PC-3 (cell line): ENCODE data around the gene NFKBIL1. TPM values are rescaled to one million over a fixed set of nuclear protein-coding genes. Genes with fewer than 3 reads are reported as not detected.

Source experiments
- ATAC-seq: fragments of 200-7000 bp; cut with Tn5 transposase; 2 replicates; pipeline ENCODE4 v1.9.1; 2020; ENCODE audit warnings: mild to moderate bottlenecking, moderate library complexity
- BruUV-seq: library from RNA; stranded (reverse); fragments of 400-500 nt; replicated peaks from 2 replicates; lab custom pipeline; 2021; lab: Mats Ljungman, UMichigan
- CTCF ChIA-PET: fragments of 300-600 bp; sonication (Branson Sonifier 250); formaldehyde crosslinking; loops from one replicate; lab custom pipeline; 2022; ENCODE audit warnings: antibody characterized with exemption; lab: Charles Lee
- POLR2A ChIA-PET: fragments of 300-600 bp; sonication (Branson Sonifier 250); formaldehyde crosslinking; loops from one replicate; lab custom pipeline; 2022; ENCODE audit warnings: antibody characterized with exemption; ENCODE audit not compliant: unreplicated experiment; lab: Charles Lee
- DNase-seq: peaks from one replicate; pipeline ENCODE4 v3.0.0-alpha.2; 2015
- H2AFZ ChIP-seq: fragments of 300-600 bp; sonication (generic); 2 replicates; pipeline ENCODE4 v1.6.0; 2016; ENCODE audit warnings: antibody characterized with exemption, low read length
- H3F3A ChIP-seq: fragments of 300-600 bp; sonication (generic); one replicate; pipeline ENCODE4 v1.6.0; 2017; ENCODE audit warnings: antibody characterized with exemption, low read length, control low read depth, mild to moderate bottlenecking; ENCODE audit not compliant: unreplicated experiment
- H3K27ac ChIP-seq: fragments of 300-600 bp; sonication (generic); 2 replicates; pipeline ENCODE4 v1.5.1; 2016; ENCODE audit warnings: mild to moderate bottlenecking, low read length
- H3K27me3 ChIP-seq: fragments of 300-600 bp; sonication (generic); 2 replicates; pipeline ENCODE4 v1.6.1; 2016; ENCODE audit warnings: low read length, mixed read lengths
- H3K36me3 ChIP-seq: fragments of 300-600 bp; sonication (generic); 2 replicates; pipeline ENCODE4 v1.6.1; 2016; ENCODE audit warnings: low read depth, mixed run types, low read length, mixed read lengths
- H3K4me1 ChIP-seq: fragments of 300-600 bp; sonication (generic); 2 replicates; pipeline ENCODE4 v1.5.1; 2016; ENCODE audit warnings: low read length; ENCODE audit not compliant: insufficient read depth
- H3K4me2 ChIP-seq: fragments of 300-600 bp; sonication (generic); 2 replicates; pipeline ENCODE4 v1.6.0; 2016; ENCODE audit warnings: low read length
- H3K4me3 ChIP-seq: fragments of 300-600 bp; sonication (generic); 2 replicates; pipeline ENCODE4 v1.5.1; 2016; ENCODE audit warnings: mild to moderate bottlenecking, low read length, mixed read lengths
- H3K79me2 ChIP-seq: fragments of 300-600 bp; sonication (generic); 2 replicates; pipeline ENCODE4 v1.6.1; 2017; ENCODE audit warnings: low read length, mixed read lengths
- H3K9ac ChIP-seq: fragments of 300-600 bp; sonication (generic); 2 replicates; pipeline ENCODE4 v1.6.0; 2016; ENCODE audit warnings: mild to moderate bottlenecking, low read length
- H3K9me2 ChIP-seq: fragments of 300-600 bp; sonication (generic); replicated peaks from 2 replicates; pipeline ENCODE4 v1.6.1; 2016; ENCODE audit warnings: mixed run types, low read length, mixed read lengths
- H3K9me3 ChIP-seq: fragments of 300-600 bp; sonication (generic); 2 replicates; pipeline ENCODE4 v1.6.1; 2016; ENCODE audit warnings: low read length, mixed read lengths
- H4K20me1 ChIP-seq: fragments of 300-600 bp; sonication (generic); 2 replicates; pipeline ENCODE4 v1.6.1; 2016; ENCODE audit warnings: low read length, mixed read lengths
- CTCF ChIP-seq: fragments of 300-600 bp; sonication (generic); conservative IDR thresholded peaks from 2 replicates; pipeline ENCODE4 v1.5.1; 2017; ENCODE audit warnings: antibody characterized with exemption, low read depth, mild to moderate bottlenecking, low read length
- EZH2 ChIP-seq: fragments of 300-600 bp; sonication (generic); IDR thresholded peaks from one replicate; pipeline ENCODE4 v1.6.1; 2017; ENCODE audit warnings: antibody characterized with exemption, mild to moderate bottlenecking, low read length; ENCODE audit not compliant: unreplicated experiment
- EZH2phosphoT487 ChIP-seq: fragments of 300-600 bp; sonication (generic); IDR thresholded peaks from 2 replicates; pipeline ENCODE4 v1.6.1; 2018; ENCODE audit warnings: mild to moderate bottlenecking, antibody characterized with exemption, low read length, borderline replicate concordance
- intact Hi-C: fragments of 100-400 bp; cut with micrococcal nuclease; formaldehyde crosslinking; loops from 2 replicates; pipeline ENCODE4 v1.9.0; 2023
- total RNA-seq: library from RNA; depleted of rRNA; stranded (reverse); fragments of >200 nt; gene quantifications from 2 replicates; pipeline ENCODE4 v1.2.3, GENCODE V29; 2014

The NFKBIL1 gene
- total RNA-seq, 1 experiment from 2014 or later: 38.2 TPM

GRCh38 chr6:31579546-31580437 lies 32.4 kb downstream of the NFKBIL1 start:
- Histone ChIP-seq H3K9me2 (no peaks in the 10 kb centered on the region), H3K79me2 (no peaks in the 10 kb centered on the region), H3K4me3 (no peak overlapping the region), H3K9me3 (no peaks in the 10 kb centered on the region), H3K27ac (no peak overlapping the region), H4K20me1 (no peaks in the 10 kb centered on the region), H3K4me1 (peaks cover 11% of the 10 kb centered on the region; the same call in 1 of the 2 replicates), H2AFZ (no peak overlapping the region), H3K27me3 (no peaks in the 10 kb centered on the region), H3F3A (no peaks in the 10 kb centered on the region), H3K9ac (no peak overlapping the region), H3K36me3 (no peaks in the 10 kb centered on the region), H3K4me2 (no peak overlapping the region)
- no peak for ATAC-seq
- POLR2A ChIA-PET: no interaction called here
- intact Hi-C loops: no loop called here
- DNase-seq: no peak
- CTCF ChIA-PET: interaction anchor here (1.8 kb wide), 1 partner anchor 18 kb away, joined by 6 read pairs; no protein-coding TSS in a partner anchor
- no TSS peak for BruUV-seq
- TF ChIP-seq EZH2: no peak
- TF ChIP-seq EZH2phosphoT487: no peak
- no peak for TF ChIP-seq CTCF

- DNase-seq: no peak
- H3K27ac ChIP-seq: no peak overlapping the region
- peaks cover 11% of the 10 kb centered on the region; the same call in 1 of the 2 replicates for H3K4me1 ChIP-seq
- ChIA-PET CTCF (interaction anchor here (0.9 to 1.8 kb wide), 2 partner anchors 17 to 18 kb away, joined by 3 to 6 read pairs; no protein-coding TSS in a partner anchor), POLR2A (no interaction called here)
- intact Hi-C loops: no loop called here
- peak overlapping the region; percentile 83 for H3K4me3 ChIP-seq
- no peaks in the 10 kb centered on the region for H3F3A ChIP-seq
- BruUV-seq: no TSS peak
- ATAC-seq: no peak
- no peaks in the 10 kb centered on the region for H4K20me1 ChIP-seq
- no peaks in the 10 kb centered on the region for H3K36me3 ChIP-seq
- peak overlapping the region; percentile 99 for H3K4me2 ChIP-seq
- H3K9me3 ChIP-seq: no peaks in the 10 kb centered on the region
- H3K9ac ChIP-seq: no peak overlapping the region
- H3K79me2 ChIP-seq: no peaks in the 10 kb centered on the region
- H3K9me2 ChIP-seq: no peaks in the 10 kb centered on the region
- TF ChIP-seq CTCF (no peak), EZH2phosphoT487 (no peak), EZH2 (no peak)
- no peaks in the 10 kb centered on the region for H3K27me3 ChIP-seq
- peak overlapping the region; percentile 99 for H2AFZ ChIP-seq
Observed at GRCh38 chr6:31580438-31580740, 33.0 kb downstream of the NFKBIL1 start.
